ENCODE measurements around the gene CSTPP1.

Gene CSTPP1

DNA sequence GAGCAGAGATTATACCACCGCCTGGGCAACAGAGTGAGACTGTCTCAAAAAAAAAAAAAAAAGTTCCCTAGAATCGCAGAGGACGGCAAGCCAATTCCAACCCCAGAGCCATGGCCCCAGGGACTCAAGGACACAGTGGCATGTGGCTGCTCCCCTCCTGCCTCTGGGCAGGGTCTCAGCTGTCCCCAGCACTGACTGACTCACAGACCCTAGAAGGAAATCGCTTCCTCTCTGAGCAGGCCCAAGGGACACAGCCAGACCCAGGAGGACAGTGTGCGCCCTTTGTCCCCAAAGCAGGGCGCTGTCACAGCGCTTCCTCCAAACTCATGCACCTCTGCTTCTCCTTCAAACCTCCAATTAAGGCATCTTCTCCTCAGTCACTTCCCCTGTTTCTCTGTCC, 247.4 kb downstream of the CSTPP1 start:
- TF ChIP-seq, protein P1, sequence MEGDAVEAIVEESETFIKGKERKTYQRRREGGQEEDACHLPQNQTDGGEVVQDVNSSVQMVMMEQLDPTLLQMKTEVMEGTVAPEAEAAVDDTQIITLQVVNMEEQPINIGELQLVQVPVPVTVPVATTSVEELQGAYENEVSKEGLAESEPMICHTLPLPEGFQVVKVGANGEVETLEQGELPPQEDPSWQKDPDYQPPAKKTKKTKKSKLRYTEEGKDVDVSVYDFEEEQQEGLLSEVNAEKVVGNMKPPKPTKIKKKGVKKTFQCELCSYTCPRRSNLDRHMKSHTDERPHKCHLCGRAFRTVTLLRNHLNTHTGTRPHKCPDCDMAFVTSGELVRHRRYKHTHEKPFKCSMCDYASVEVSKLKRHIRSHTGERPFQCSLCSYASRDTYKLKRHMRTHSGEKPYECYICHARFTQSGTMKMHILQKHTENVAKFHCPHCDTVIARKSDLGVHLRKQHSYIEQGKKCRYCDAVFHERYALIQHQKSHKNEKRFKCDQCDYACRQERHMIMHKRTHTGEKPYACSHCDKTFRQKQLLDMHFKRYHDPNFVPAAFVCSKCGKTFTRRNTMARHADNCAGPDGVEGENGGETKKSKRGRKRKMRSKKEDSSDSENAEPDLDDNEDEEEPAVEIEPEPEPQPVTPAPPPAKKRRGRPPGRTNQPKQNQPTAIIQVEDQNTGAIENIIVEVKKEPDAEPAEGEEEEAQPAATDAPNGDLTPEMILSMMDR (IDR thresholded peaks at IDR 0.05; ENCODE audit: low read depth, low read length, missing control alignments) = no peak
- no peak for DNase-seq
- no peak overlapping the region for H3K27ac ChIP-seq
- peaks cover 7% of the 10 kb centered on the region for H3K36me3 ChIP-seq (replicated peaks)
- no peak overlapping the region for H3K4me3 ChIP-seq (ENCODE audit: low read depth, low read length)
- no peaks in the 10 kb centered on the region for H3K27me3 ChIP-seq (replicated peaks)
- in situ Hi-C loops (cut with HindIII; ENCODE audit: low pct_ligation_motif_present, low sequenced_read_pairs) = no loop called here

DNA sequence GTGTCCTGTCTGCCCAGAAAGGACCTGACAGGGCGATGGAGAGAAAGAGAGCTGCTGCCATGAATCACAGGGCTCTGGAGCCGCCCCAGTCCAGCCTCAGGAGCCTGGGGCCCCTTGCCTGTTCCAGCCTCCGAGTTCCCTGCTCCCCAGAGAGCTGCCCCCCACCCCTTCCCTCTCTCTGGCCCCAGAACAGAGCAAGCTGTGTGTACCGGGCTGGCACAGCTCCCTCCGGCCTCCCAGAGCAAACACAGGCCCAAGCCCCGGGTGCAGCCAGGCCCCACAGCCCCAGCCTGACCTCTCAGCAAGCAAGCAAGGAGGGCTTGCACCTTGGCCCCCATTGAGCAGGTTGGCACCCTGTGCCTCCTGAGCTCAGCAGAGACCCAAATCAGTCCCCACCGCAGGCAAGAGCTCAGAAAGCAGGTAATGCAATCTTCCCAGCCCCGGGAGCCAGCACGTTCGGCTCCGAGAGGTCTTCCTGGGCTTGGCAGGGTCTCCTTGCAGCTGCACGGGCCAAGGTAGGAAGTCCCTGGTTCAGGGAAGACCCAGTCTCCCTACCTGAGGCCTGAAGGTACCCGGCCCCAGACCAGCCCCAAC, 248.2 kb downstream of the CSTPP1 start:
- TF ChIP-seq, protein P1 (IDR thresholded peaks at IDR 0.05; ENCODE audit: low read depth, low read length, missing control alignments) = no peak
- Histone ChIP-seq H3K36me3 (replicated peaks) (no peaks in the 10 kb centered on the region), H3K27ac (no peak overlapping the region), H3K27me3 (replicated peaks) (no peaks in the 10 kb centered on the region), H3K4me3 (ENCODE audit: low read depth, low read length) (peak overlapping the region; percentile 68)
- no peak for DNase-seq
- in situ Hi-C loops (cut with HindIII; ENCODE audit: low pct_ligation_motif_present, low sequenced_read_pairs) = no loop called here

DNA sequence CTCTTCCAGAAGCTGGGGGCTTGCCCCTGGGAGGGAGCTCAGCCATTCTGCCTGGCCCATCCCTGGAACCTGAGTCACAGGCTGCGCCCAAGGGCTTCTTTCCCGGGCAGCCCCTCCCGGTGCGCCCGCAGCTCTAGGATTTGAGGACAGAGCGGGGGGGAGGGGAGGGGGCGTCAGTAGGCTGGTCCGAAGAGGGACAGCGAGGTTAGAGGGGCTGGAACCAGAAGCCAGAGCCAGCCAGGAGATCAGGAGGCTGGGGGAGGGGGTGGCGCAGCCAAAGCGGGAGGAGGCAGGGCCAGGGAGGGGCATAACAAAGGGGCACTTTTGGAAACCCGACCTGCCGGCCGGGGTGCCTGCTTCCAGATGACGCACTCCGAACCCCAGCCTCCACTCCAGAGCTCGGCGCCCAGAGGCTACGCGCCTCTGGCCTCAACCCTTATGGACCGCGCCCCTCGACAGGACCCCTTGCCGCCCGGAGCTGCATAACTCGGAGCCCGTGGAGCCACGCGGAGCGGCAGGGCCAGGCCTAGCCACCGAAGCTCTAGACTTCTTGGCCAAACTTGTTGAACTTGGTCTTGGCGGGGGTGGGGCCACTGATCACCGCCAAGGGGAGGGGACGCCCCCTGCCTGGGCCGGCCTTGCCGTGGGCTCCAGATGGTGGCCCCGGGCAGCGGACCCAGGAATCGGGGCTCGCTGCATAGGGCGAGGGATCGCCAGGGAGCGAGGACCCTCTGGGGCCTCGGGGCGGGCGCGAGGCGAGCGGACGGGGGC, 248.9 kb downstream of the CSTPP1 start:
- Histone ChIP-seq H3K27ac (peak overlapping the region; percentile 32), H3K27me3 (replicated peaks) (no peaks in the 10 kb centered on the region)

DNA sequence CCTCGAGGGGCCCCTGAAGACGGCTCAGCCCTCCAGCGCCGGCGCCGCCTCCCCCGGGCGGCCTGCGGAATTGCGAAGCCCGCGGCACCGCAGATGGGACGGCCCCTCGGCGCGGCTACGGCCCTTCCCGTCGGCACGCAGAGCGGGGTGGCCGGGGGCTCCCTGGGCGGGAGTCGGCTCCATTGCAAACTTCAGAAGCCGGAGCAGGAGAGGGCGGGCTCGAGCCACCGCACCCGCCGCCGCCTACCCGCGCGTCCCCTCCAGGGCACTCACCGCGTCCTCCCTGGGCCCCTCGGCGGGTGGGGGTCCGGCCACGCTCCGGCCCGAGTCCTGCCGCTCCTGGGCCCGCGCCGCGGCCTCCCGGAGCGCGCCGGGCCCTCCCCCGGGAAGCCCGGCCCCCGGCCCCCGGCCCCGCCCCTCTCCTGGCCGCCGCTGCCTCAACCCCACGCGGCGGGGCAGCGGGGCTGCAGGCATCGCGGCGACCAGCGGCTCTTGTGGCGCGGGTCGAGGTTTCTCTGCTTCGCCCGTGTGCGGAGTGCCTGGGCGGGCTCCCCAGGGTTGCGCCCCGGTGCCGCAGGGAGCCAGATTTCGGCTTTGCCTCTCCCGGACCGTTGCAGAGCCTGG, 249.6 kb downstream of the CSTPP1 start, which contains the start of gene PACSIN3:
TSS of gene PACSIN3 (minus strand) at position 359 of the 624 bp plus-strand sequence. CDS start 3,707 bp downstream, outside the sequence.
- H3K36me3 ChIP-seq (replicated peaks) = no peaks in the 10 kb centered on the region
- no peaks in the 10 kb centered on the region for H3K27me3 ChIP-seq (replicated peaks)

More for the DNA sequence above, 248.9 kb downstream of the CSTPP1 start:
- H3K4me3 ChIP-seq (ENCODE audit: low read depth, low read length) = peak overlapping the region; percentile 68
- H3K36me3 ChIP-seq (replicated peaks) = no peaks in the 10 kb centered on the region
- in situ Hi-C loops (cut with HindIII; ENCODE audit: low pct_ligation_motif_present, low sequenced_read_pairs) = no loop called here
- TF ChIP-seq, protein P1 (IDR thresholded peaks at IDR 0.05; ENCODE audit: low read depth, low read length, missing control alignments) = no peak
- peak; percentile 11 for DNase-seq

DNA sequence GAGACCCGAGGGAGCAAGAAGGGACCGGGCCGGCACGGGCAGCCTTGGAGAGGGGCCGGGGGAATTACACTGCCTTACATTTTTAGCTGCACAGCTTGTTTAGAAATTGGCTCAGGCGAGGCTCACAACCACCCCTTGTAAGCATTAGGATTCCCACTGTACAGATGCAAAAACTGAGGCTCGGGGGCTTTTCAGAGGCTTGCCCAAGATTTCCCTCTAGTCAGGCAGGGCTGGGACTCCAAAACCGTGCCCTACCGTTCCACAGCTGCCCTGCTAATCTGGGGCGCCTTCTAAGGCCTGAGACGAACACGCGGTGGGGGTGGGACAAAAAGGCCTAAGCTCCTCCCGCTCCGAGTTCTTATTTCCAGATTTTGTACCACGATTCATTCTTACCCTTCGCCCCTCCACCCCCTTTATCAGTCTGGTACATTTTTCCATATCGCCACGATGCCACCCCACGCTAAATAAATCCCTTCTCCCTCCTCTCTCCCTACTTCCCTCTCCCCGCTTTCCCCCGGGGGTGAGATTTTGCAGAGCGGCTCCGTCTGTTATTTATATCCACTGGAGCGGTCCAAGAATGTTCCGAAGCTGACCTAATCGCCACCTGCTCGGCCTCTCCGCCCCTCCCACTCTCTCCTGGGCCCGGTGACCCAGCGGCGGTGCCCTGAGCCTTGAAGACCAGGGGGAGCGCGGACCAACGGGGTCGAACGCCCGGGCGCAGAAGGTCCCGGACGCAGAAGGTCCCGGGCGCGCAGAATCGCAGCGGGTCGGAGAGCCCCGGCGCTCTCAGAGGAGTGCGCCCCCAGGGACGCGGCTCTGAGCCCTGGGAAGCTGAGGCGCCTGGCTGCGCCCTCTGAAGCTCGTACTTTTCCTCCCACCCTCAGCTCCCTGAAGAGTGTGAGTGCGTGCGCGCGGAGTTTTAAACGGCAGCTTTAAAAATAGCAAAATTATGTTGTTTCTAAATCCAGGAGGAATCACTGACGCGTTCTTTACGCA, 250.4 kb downstream of the CSTPP1 start:
- peak; percentile 36 for DNase-seq
- TF ChIP-seq, protein P1 (IDR thresholded peaks at IDR 0.05; ENCODE audit: low read depth, low read length, missing control alignments) = no peak
- Histone ChIP-seq H3K36me3 (replicated peaks) (no peaks in the 10 kb centered on the region), H3K27ac (no peak overlapping the region), H3K4me3 (ENCODE audit: low read depth, low read length) (peak overlapping the region; percentile 68), H3K27me3 (replicated peaks) (no peaks in the 10 kb centered on the region)
- in situ Hi-C loops (cut with HindIII; ENCODE audit: low pct_ligation_motif_present, low sequenced_read_pairs) = no loop called here

More for the DNA sequence above, 249.6 kb downstream of the CSTPP1 start, which contains the start of gene PACSIN3:
- peak; percentile 15 for DNase-seq
- Histone ChIP-seq H3K27ac (peak within 1 kb of the TSS; percentile 32), H3K4me3 (ENCODE audit: low read depth, low read length) (peak within 1 kb of the TSS; percentile 68)
- in situ Hi-C loops (cut with HindIII; ENCODE audit: low pct_ligation_motif_present, low sequenced_read_pairs) = no loop called here
- TF ChIP-seq, protein P1 (IDR thresholded peaks at IDR 0.05; ENCODE audit: low read depth, low read length, missing control alignments) = no peak

All from brain microvascular endothelial cell (primary cell).